DMS79 (cell line): Measurements from ENCODE around the gene TRIP13.
"Not testable (repeated sequence)": the region's sequence is repeated elsewhere in the genome, so short reads cannot be mapped to it uniquely, and the experiment has no call there.

ENCODE experiments used
- DNase-seq: peaks from one replicate; lab custom pipeline; 2025; lab: John Stamatoyannopoulos, UW

TRIP13 gene

DNA sequence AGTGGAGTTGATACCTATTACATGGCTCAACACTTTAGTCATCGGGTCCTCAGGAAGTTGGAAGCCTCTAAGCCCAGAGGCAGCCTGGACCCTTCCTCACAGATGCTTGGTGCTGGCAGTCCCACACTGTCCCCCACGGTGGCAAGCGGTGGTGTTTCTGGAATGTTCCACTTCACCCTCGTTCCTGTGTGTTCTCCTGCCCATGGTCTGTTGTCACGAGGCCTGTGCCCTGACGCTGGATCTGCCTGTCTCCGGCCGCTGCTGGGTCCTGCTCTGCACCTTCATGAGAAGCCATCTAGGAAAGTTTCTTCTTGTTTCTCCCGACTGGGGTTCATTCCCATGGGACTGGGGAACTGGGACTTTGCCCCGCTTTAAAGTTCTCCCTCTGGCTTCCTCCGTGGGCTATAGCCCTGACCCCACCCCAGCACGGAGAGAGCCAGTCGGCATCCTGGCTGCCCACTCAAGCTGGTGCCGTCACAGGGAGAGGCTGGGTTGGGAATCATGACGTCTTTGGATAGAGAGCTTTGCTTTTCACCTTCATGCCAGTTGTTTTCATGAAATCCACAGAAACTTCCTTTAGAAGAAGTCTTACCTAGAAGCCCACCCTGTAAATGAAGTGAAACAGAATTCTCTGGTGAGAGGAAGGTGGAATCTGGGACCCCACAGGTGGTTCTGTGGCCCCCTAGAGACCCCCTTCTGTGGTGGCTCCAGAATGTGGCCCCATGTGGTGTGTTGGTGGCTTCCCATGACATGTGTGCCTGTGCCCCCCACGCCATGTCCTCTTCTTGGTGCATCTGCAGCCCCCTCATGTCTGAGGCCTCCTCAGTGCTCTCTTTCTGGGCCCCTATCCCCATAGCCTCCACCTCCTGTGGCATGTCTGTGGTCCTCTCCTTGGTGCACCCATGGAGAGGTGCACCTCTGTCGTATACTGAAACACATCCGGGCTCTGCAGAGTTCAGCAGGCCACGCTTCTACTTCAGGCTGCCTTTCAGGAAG is 43.8 kb downstream of the TRIP13 start:
- no peak for DNase-seq

DNA sequence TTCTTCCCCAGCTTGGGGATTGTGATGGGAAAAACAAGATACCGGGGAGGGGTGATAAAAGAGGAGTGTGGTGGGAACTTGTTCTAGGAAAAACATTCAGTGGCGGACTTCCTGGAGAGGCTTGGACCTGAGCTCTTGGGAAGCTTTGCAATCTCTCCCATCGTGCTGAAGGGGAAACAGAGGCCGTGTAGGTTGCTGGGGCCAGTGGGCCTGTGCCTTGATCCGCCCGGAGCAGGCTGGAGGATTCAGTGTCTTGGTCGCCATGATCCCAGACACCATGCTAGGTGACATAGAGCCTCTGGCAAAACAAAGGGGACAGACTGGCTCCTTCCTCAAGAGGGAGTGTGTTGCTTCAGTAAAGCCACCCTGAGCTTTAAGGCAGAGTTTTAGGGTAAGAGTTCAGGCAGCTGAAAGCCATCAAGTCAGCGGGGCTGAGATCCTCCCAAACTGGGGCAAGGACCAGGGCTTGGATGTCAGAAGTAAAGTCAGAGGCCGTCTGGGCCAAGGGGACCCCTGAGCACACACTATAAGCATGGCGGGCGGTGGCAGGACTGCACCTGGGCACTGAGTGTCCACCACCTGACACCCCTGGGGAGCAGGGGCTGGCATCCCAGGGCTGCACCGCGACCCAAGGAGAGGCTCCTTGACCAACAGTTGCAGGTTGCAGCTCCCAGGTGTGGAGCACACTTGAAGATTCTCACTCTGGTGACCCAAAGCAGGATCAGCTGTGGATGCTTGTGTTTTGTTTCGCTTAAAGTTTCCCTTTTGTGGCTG is 44.7 kb downstream of the TRIP13 start:
- no peak for DNase-seq

DNA sequence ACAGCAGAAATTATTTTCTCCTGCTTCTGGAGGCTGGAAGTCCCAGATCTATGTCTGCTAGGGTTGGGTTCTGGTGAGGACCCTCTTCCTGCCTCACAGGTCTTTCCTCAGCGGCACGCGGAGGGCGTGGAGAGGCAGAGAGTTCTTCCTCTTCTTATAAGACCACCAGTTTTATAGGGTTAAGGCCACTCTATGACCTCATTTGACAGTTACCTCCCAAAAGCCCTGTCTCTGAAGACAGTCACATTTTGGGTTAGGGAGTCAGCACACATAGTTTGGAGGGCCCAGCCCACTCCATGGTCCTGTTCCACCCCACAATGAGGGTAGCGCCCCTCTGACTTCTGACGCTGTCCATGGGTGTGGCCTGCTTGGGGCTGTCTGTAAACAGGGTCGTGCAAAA is 46.7 kb downstream of the TRIP13 start:
- no peak for DNase-seq

DNA sequence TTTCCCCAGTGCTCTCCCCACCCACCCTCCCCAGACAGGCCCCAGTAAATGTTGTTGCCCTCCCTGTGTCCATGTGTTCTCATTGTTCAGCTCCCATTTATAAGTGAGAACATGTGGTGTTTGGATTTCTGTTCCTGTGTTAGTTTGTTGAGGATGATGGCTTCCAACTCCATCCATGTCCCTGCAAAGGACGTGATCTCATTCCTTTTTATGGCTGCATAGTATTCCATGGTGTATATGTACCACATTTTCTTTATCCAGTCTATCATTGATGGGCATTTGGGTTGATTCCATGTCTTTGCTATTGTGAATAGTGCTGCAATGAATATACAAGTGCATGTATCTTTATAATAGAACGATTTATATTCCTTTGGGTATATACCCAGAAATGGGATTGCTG is 48.1 kb downstream of the TRIP13 start:
- DNase-seq, result not testable (repeated sequence)

DNA sequence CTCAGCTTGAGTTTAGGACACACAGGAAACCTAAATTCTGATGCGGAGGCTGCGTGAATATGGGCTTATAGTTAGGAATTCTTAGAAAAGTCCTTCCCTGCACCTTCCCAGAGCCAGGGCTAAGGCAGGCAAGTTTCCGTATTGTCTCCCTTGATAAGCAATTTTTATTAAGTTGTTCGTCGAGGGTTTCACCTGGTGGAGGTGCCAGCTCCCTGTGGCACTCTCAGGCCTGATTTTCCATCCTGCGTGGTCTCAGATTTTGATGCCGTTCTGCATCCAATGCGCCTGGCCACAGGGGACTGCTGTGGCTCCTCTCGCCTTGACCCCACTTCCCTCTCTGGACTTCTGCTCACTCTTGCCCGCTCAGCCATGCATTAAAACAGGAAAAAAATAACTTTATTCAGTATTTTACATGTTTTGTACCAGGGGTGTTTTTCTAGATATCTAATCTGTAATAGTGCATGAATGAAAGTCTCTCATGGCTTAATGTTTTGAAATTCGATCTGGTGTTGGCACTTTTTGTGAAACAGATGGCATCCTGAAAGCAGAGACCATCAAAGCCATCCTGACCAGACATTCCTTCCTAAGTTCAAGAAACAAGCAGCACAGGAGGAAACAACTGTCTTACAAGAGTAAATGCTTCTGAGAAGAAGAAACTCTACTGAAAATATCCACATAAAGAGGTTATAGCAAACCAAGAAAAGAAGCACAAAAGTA is 50.7 kb downstream of the TRIP13 start:
- no peak for DNase-seq

DNA sequence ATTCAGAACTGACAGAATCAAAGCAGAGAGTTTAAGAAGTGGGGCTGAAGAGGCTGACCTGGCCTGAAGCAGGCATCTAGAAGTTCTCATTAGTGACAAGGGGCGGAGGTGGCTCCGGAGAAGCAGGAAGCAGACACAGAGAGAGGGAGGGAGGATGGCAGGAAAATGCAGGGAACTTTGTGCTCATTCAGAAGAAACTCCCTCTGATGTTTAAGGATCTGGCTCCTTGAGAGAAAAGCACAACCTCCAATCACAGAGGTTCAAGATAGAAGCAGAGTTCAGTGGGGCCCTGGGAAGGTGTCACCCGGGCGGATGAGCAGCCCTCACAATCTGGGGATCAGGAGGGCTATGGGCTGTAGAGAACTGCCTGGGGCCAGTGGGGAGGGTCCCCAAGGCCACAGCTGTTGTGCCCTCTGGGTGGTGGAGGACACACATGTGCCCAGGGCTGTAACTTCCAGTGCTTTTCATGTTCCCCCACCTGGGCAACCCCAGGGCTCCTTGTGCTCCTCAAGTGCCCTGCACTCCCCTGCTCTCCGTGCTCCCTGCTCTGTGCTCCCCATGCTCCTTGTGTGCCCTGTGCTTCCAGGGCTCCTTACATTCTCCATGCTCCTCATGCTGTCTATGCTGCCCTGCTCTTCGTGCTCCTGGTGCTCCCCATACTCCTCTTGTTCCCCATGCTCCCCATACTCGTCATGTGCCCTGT is 51.4 kb downstream of the TRIP13 start:
- DNase-seq, result no peak

DNA sequence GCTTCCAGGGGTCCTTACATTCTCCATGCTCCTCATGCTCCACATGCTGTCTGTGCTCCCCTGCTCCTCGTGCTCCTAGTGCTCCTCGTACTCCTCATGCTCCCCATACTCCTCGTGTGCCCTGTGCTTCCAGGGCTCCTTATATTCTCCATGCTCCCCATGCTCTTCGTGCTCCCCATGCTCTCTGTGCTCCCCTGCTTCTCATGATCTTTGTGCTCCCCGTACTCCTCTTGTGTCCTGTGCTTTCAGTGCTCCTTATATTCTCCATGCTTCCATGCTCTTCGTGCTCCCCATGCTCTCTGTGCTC is 51.9 kb downstream of the TRIP13 start:
- DNase-seq, result no peak

DNA sequence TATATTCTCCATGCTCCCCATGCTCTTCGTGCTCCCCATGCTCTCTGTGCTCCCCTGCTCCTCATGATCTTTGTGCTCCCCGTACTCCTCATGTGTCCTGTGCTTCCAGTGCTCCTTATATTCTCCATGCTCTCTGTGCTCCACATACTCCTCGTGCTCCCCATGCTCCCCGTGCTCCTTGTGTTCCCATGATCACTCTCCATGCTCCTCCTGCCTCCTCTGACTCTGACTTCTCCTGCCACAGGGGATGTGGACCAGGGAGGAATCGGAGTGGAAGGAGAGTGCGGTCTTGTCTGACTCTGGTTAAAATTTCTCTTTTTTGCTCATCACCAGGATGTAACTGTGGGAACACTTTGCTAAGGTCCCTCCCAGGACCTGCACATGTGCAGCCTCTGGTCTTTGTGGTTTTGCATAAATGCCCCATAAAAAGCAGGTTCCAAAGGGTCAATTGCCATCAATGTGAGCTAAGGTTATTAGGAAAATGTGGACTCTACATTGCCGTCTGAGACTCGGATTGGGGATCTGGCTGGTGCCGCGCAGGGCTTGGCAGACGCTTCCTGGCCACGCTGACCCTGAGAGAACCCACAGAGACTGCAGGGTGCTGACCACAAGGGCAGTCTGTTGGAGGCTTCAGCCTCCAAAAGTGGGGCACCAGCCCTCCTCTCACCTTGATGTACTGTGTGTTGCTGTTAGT is 52.5 kb downstream of the TRIP13 start:
- DNase-seq, result no peak

DNA sequence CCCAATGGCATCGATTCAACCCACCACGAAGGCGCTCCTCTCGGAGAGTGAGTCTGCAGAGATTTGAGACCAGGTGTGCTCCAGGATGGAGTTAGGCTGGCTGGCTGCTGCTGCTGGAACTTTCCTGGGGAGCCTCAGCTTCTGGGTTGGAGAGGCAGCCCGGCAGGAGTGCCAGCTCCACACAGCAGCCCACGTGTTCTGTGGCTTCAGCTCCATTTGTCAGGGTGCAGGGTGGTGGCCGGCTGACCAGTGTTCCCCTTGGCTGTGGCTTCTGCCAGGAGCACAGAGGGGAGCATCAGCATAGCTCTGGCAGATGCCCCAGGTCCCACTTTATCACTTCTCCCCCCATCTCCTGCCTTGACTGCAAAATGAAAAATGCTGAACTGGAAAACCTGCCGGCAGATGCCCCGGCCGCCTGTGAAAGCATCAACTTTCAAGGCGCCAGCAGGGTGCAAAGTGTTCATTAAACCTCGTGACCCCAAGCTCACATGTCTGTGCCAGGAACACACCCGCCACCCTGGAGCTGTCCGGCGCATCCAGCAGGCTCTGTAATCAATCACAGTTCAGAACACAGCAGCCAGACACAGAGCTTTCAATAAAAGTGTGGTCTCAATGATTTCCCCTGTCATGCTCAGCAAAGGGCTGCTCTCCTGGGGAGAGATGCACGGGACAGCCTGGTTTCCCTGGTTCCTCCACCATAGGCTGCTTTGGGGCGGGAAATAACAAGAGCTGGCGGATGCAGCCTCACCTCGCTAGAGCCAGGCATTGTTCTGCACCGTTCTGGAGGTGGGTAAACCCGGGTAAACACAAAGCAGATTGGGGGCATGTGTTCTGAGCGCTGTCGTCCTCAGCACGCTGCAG is 53.2 kb downstream of the TRIP13 start:
- DNase-seq, result peak; percentile 21

DNA sequence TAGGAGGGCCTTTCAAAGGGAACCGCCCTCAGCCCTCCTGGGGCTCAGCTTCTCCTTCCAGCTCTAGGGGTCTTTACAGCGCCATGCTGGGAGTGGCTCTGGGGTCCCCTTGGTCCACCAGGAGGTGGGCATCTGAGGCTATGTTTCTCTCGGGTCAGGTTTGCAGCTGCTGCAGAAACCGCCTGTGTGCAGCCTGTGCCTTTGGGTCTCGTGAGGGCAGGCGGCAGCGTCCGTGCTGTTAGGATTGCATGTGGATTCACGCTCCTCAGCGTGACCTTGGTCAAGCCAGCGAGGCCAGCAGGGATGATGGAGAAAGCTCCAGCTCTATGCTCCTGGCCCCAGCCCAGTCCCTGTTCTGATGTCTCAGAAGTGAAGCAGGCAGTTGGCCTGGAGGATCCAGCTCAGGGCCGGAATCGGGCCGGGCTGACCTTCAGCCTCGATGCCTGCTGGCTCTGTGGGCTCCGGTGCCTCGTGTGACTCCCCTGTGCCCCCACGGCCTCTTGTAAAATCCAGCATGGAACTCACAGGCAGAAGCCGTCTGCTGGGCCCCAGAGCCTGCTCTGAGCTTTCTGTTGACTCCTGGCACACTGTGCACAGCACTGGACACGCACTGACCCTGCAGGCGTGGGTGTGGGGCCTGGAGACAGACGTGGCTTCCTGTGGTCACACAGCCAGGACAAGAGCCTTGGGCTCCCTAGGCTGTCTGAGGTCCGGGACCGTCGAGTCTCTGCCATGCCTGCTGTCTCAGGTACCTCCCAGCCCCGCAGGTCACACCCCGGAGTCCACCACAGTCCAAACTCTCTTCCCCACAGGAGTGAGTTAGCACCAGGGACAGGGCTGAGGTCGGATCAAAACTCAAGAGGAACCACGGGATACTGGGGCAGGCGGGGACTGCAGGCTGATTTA is 54.3 kb downstream of the TRIP13 start:
- no peak for DNase-seq

DNA sequence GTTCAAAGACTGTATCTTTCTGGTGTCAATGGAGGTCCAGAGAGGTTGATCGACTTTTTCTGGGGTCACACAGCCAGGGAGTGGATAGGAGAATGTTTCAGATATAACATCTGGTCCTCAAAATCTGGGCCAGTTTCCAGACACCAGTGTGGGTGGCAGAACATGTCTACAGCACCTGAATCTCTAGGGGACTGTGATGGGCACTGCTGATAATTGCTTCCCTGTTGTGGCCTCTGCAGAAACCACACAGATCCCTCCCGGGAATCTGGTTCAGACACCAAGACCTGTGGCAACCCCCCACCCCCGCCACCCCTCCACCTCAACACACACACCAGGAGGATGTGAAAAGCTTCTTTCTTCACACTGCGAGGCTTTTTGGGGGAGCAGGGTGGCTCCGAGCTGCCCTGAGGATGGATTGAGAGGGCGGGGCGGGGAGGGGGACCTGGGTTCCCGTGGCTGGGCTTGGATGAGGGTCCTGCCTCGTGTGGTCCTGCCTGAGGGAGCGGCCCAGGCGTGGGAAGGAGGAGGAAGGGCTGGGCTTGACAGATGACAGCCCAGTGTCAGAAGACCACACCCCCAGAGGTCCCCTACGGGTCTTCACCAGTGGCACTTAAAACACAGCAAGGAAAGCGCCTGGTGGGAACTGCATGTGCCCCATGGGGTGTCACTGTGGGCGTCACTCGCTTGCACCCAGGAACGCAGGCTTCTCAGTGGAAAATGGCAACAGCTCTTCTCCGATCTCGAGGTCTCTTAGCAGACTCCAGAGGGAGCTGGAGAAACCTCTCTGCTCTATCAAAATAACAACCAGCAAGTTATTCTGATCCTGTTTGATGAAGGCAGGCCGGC is 55.2 kb downstream of the TRIP13 start:
- no peak for DNase-seq

DNA sequence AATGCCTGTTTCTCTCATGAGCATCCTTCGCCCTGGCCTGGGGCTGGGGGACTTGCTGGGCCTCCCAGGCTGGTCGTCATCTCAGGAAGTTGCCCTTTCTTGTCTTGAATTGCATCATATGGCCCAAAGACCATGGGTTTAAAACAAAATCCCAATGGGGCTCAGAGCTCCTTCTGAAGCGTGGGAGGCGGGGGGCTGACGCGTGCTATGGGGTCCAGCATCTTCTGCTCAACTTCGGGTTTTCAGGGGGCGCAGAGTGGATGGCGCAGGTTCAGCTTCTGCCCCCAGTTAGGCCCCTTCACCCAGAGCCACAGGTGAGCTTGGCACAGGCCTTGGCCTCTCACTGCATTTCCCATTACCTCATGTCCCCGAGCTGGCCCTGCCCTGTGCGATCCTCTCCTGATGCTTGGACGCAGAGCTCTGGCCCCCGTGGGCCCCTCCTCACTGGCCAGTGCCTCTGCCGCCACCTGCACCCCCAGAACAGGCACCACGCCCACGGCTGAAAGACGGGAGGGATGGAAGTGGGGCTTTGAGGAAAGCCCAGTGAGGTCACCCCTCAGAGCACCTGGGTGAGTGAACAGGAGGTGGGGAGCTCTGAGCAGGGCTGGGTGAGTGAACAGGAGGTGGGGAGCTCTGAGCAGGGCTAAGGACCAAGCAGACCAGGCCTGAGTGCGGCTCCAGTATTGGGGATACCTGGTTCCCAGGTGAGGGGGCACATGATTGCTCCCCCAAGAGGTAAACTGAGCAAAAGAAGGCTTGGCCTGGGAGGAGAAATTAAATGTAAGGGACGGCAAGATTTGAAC is 56.0 kb downstream of the TRIP13 start:
- DNase-seq, result no peak

DNA sequence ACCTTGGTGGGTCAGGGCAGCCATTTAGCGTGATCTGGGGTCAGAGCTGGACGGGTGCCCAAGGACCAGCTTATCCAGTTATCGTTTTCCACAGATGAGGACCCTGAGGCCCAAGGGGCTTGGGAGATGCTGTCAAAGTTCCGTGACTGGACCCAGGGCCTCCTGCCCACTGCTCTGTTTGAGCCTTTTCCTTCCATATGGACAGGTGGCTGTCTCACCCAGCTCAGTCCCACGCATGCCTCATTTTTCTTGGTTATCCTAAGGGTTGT is 56.5 kb downstream of the TRIP13 start:
- DNase-seq, result no peak

DNA sequence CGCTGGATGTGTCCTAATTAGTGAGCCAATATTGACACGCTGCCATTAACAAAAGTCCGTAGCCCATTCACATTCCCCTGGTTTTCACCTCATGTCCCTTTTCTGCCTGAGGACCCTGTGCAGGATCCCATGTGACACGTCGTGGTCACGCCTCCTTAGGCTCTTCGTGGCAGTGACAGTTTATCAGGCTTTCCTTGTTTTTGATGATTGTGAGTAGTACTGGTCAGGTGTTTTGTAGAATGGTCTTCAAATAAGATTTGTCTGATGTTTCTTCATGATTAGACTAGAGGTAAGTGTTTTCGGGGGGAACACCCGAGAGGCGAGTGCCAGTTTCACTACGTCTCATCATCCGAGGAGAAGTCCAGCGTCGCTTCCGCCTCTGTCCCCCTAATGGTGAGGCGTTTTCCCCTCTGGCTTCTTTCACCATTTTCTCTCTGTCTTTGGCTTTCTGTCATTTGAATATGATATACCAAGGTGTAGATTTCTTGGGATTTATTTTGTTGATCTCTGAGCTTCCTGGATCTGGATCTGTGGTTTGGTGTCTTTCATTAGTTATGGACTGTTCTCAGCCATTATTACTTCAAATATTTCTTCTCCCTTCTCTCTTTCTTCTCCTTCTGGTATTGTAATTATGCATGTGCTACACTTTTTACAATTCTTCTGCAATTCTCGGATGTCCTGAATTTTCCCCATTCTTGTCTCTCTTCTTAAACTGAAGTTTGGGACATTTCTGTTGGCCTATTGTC is 57.3 kb downstream of the TRIP13 start:
- DNase-seq, result no peak

DNA sequence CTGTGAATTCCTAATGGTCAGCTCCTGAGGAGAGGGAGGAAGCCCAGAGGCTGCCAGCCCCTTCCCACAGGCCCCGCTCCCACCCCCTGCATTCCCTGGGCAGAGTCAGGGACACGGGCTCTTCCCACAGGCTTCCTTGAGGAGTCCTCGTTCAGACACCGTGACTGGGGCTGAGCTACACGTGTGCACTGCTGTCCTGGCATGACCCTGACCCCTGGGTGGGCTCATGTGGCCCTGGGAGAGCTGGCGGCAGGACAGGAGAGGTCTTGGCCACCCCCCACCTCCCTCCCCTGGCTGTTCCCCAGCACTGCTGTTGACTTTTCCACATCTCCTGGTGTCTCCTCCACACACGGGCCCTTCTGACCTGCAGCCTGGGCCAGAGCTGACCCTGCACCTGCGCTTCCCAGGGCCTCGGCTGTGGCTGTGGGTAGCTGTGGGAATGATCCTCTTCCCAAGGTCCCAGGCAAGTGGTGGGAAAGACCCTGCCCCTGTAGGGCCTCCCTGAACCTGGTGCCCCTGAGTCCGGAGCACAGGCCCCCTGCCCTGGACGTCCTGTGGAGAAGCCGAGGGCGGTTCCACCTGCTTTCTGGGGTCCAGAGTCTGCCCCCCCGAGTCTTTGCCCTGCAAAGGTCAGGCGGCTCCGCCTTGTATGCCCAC is 59.4 kb downstream of the TRIP13 start:
- DNase-seq, result no peak

DNA sequence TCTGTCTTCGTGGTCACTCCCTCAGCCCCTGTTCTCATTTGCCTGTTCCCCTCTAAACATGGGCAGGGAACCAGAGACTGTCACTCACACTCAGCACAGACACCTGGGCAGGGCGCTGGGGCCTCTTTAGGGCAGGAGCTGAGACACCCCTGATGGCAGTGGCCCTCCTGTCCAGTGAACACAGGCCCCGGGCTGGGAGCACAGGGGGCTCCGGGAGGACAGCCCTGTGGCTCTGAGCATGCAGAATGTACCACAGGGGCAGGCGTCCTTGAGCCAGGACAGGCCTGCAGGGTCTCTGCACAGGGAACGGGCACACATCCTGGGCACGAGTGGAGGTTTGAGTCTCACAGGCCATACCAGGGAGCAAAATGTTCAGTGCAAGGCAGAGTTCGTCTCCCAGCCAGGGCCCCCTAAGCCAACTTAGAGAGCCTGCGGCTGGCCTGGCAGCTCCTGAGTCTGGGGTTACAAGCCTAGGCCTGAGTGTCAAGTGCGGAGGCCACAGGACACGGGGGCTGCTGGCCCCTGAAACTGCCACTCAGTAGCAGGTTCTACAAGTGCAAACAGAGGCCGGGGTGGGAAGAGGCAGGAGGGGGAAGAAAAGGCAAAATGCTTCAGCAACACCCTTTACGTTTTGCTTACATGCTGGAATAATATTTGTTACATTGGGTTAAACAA is 60.0 kb downstream of the TRIP13 start:
- no peak for DNase-seq
